ENCODE results near the gene CLEC4F. TPM values are rescaled to one million over a fixed set of nuclear protein-coding genes. Genes with fewer than 3 reads are reported as not detected.

Gene CLEC4F
- total RNA-seq, 1 experiment from 2014 or later, result not detected

GRCh38 chr2:70796262-70796661, 24.1 kb downstream of the CLEC4F start:
- no peak for DNase-seq
- H3T11ph ChIP-seq (ENCODE audit: low read length), result no peak overlapping the region
- no CpG with 5 or more reads among the region's 1 CpG for whole genome bisulfite sequencing (ENCODE audit: extremely low coverage, insufficient read length, low lambda C conversion rate)
- H3K9me3 ChIP-seq (ENCODE audit: control insufficient read depth, low read depth, low read length), result no peaks in the 10 kb centered on the region
- H2BK15ac ChIP-seq (ENCODE audit: low read depth, low read length), result no peak overlapping the region
- no peak overlapping the region for H2AK5ac ChIP-seq (ENCODE audit: insufficient read length, low read length)
- H3K14ac ChIP-seq (ENCODE audit: insufficient read depth, low read length), result no peak overlapping the region
- no peak overlapping the region for H3K18ac ChIP-seq (ENCODE audit: insufficient read length, low read depth, low read length)
- no peak overlapping the region for H2AFZ ChIP-seq (ENCODE audit: low read length)
- peaks cover 9 to 17% of the 10 kb centered on the region in 2 experiments for H3K9me3 Mint-ChIP-seq
- H3K4ac ChIP-seq (ENCODE audit: low read depth, low read length), result no peak overlapping the region
- H2BK5ac ChIP-seq (ENCODE audit: insufficient read length, low read length), result no peak overlapping the region
- H3K4me2 ChIP-seq (ENCODE audit: insufficient read depth, insufficient read length, low read length), result no peak overlapping the region
- H3K4me1 ChIP-seq (ENCODE audit: insufficient read depth, low read length), result no peaks in the 10 kb centered on the region
- no peaks in the 10 kb centered on the region for H3K23me2 ChIP-seq (ENCODE audit: insufficient read length, low read depth, low read length, poor library complexity, severe bottlenecking)
- no peak overlapping the region for H2BK120ac ChIP-seq (ENCODE audit: low read depth, low read length, poor library complexity, severe bottlenecking)
- no peaks in the 10 kb centered on the region for H3K79me2 ChIP-seq (ENCODE audit: insufficient read depth, low read length)
- TF ChIP-seq CTCF (conservative IDR thresholded peaks at IDR 0.05), result no peak
- H3K56ac ChIP-seq (ENCODE audit: insufficient read length, low read depth, low read length), result no peak overlapping the region
- H3K79me1 ChIP-seq (ENCODE audit: insufficient read depth, low read depth, low read length, poor library complexity, severe bottlenecking), result no peaks in the 10 kb centered on the region
- H2BK20ac ChIP-seq (ENCODE audit: low read depth, low read length, poor library complexity, severe bottlenecking), result no peak overlapping the region
- H4K91ac ChIP-seq (ENCODE audit: insufficient read length, low read depth, low read length), result no peak overlapping the region
- no peak overlapping the region for H3K9ac ChIP-seq (ENCODE audit: extremely low read depth, insufficient read length, low read length)
- no peak overlapping the region for H3K23ac ChIP-seq (ENCODE audit: insufficient read length, low read depth, low read length)
- H3K36me3 Mint-ChIP-seq (ENCODE audit: insufficient read depth in 1 of 3, low read depth in 3 of 3), result peaks cover 7 to 9% (median 8%) of the 10 kb centered on the region in 3 experiments; a peak in 6 of 7 replicates
- H4K8ac ChIP-seq (replicated peaks; ENCODE audit: insufficient read length, low read depth, low read length), result no peak overlapping the region
- peaks cover 96% of the 10 kb centered on the region for H3K27me3 Mint-ChIP-seq (ENCODE audit: low read depth)
- H2BK12ac ChIP-seq (ENCODE audit: insufficient read length, low read depth, low read length), result no peak overlapping the region
- no peak overlapping the region for H4K5ac ChIP-seq (ENCODE audit: insufficient read length, low read depth, low read length)
- no peak overlapping the region for H3K4me3 Mint-ChIP-seq
- no peak overlapping the region for H3K27ac Mint-ChIP-seq
- peaks cover 8 to 13% of the 10 kb centered on the region in 2 experiments for H3K4me1 Mint-ChIP-seq
- H3K27me3 ChIP-seq (ENCODE audit: insufficient read depth, low read length), result peaks cover 14% of the 10 kb centered on the region
- no peak overlapping the region for H3K27ac ChIP-seq (ENCODE audit: insufficient read length, low read depth, low read length)
- peaks cover 1% of the 10 kb centered on the region for H4K20me1 ChIP-seq (ENCODE audit: control insufficient read depth, insufficient read depth, insufficient read length)
